Effector CD4-positive, alpha-beta T cell (primary cell): ENCODE data around the gene LLGL1.

Experiments used
- DNase-seq: peaks from one replicate; pipeline ENCODE4 v3.0.0-alpha.2; 2020

Gene LLGL1

DNA sequence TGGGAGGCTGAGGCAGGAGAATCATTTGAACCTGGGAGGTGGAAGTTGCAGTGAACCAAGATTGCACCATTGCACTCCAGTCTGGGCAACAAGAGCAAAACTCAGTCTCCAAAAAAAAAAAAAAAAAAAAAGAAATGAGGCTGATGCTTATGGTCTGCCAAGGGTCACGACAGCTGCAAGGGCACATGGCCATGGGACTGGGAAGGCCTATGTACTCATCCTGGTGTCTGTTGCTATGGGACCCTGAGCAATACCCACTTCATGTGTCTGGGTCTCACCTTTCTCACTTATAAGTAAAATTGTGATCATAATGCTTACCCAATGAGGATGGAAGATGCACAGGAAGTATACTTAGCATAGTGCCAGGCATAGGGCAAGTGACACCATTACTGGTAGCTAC is 51.6 kb downstream of the LLGL1 start:
- DNase-seq: no peak

DNA sequence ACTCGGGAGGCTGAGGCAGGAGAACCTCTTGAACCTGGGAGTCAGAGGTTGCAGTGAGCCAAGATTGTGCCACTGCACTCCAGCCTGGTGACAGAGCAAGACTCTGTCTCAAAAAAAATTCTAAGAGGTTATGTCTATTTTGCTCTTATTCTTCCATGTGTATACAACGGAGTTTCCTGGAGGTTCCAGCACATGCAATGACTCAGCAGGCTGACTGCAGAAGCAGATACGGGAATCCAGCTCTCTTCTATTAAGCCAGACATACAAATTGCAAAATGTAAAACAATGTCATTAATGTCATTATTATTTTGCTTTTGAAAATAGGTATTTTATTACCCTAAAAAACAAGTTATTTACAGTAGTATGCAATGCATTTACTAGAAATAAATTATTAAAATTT is 53.4 kb downstream of the LLGL1 start:
- DNase-seq: no peak

DNA sequence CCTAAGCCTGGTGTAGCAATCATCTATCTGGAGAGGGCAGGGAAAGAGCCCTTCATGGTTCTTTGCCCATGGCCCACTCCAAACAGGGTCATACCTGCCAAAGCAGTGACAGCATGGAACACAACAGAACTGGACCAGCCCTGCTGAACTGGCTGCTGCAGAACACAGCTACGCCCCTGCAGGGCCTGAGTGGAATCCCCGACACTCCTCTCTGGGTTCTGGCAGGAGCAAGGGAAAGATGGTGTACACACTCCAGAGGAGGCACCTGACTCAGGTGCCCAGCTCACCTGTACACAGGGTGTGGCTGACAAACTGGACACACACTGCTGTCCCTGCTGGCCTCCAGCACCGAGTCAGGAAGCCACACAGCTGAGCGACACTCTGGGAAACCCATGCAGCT is 54.8 kb downstream of the LLGL1 start:
- DNase-seq: no peak

DNA sequence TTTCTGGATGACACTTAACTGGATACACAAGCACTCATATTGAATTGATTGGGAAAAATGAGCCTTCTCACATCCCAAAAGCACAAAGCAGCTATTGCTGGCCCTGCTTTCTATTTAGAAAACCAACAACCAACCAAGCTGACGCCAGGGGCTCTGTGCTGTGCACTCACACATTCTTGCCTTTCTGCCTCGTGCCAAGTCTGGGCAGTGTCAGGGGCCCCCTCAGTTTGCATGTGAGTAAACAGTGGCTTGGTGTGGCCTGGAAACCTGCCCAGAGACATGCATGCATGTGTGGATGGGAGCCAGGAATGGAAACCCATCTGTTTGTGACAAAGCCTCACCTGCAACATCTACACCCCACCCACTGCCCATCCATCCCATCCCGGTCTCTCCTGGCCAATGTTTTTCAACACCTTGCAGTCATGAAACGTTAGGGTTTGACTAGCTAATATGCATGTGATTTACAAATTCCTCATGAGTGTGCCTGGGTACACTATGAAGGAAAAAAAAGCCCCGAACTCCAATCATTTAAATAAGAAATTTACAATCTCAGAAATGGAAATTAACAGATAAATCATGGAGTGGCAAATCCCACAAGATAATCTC is 55.4 kb downstream of the LLGL1 start:
- no peak for DNase-seq

DNA sequence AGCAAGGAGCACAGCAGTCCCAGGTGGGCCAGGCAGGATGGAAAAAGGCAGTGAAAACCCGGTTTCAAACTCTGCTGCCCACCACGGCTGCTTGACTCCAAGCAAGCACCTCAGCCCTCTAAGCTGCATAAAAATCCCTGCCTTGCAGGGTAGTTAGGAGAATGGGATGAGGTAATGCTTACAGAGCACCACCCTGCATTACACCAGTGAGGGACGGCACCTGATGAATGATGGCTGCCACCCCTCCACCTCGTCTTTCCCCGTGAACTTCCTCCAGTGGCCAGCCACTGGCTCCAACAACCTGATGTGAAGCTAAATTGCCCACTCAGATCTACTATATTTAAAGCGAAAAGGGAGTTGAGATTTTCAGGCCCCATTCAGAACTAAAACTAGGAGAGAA is 56.4 kb downstream of the LLGL1 start:
- no peak for DNase-seq

DNA sequence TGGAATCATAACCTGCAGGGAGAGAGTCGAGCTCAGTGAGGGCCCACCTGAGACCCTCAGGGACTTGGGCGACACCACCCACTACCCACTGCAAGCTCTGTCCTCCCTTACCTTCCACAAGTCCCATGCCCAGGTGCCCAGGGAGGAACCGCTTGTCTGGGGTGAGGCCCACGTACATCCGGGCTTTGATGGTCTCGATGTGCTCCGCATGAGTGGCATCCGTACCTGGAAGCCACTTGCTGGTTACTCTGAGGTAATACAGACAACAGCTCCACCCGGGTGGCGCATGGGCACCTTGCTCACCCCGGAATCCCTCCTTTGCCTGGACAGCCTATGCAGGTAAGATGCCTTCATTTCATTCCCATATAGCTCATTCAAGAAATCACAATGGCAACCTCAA is 59.9 kb downstream of the LLGL1 start:
- no peak for DNase-seq

DNA sequence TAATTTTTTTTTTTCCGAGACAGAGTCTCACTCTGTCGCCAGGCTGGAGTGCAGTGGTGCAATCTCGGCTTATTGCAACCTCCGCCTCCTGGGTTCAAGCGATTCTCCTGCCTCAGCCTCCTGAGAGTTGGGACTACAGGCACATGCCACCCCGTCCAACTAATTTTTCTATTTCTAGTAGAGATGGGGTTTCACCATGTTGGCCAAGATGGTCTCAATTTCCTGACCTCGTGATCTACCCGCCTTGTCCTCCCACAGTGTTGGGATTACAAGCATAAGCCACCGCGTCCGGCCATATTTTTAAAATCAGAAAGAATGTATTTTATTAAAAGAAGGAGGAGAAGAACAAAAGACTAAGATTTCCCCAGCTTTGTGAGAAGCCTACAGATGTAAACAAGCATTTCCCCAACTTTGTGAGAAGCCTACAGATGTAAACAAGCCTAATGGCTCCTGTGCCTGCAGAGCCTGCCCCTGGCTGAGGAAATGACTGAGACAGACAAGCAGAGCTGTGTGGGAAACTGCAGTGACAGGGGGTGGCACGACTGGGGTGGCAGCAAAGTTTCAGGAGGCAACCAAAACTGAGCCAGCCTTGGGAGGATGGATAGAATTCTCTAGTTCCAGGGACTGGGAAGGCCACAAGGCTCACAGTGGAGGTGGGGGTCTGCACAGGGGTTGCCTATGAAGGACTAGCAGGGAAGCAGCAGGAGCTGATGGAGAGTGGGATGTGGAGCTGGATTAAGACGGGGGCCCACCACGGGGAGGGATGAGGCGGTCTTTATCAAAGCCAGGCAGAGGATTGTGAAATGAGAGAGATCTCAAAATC is 66.5 kb downstream of the LLGL1 start:
- DNase-seq: no peak
